ENCODE results near the gene TLE4. TPM values are rescaled to one million over a fixed set of nuclear protein-coding genes. Genes with fewer than 3 reads are reported as not detected.

TLE4 gene
- total and polyA plus RNA-seq, 2 of the 13 experiments (the other 11 are each of a cell fraction or from before 2014, with no cell fraction given): 2.0 to 2.3 TPM

GRCh38 chr9:79573412-79573923 is 1.7 kb downstream of the TLE4 start (continued):
- TF ChIP-seq ZBTB3 (CRISPR knock-in tag; IDR thresholded peaks at IDR 0.05; ENCODE audit: borderline replicate concordance, low read depth): no peak
- TF ChIP-seq SAFB2 (CRISPR knock-in tag; IDR thresholded peaks at IDR 0.05; ENCODE audit: borderline replicate concordance, low read depth): no peak
- peak; percentile 35; the same call in 1 of the 2 replicates for TF ChIP-seq FOXA3 (CRISPR knock-in tag; IDR thresholded peaks at IDR 0.05)
- no peak for TF ChIP-seq STAG1 (CRISPR knock-in tag; IDR thresholded peaks at IDR 0.05)
- no peak for TF ChIP-seq ATF1 (CRISPR knock-in tag; IDR thresholded peaks at IDR 0.05)
- TF ChIP-seq ZGPAT (CRISPR knock-in tag; IDR thresholded peaks at IDR 0.05): no peak
- TF ChIP-seq POLR2G (IDR thresholded peaks at IDR 0.05; ENCODE audit: low read depth, low read length): no peak
- TF ChIP-seq PATZ1 (CRISPR knock-in tag; IDR thresholded peaks at IDR 0.05): peak; percentile 88
- TF ChIP-seq ASH2L (IDR thresholded peaks at IDR 0.05; ENCODE audit: insufficient read length, low read depth, low read length): peak; percentile 33
- no peak for TF ChIP-seq GMEB2 (CRISPR knock-in tag; IDR thresholded peaks at IDR 0.05; ENCODE audit: low read depth)
- no peak for TF ChIP-seq FOXP1 (IDR thresholded peaks at IDR 0.05)
- peak; percentile 44; the same call in 1 of the 2 replicates for TF ChIP-seq FOXP1 (CRISPR knock-in tag; IDR thresholded peaks at IDR 0.05)
- TF ChIP-seq MYPOP (CRISPR knock-in tag; IDR thresholded peaks at IDR 0.05): no peak
- no peak for TF ChIP-seq LCORL (IDR thresholded peaks at IDR 0.05)
- no peak for TF ChIP-seq LCORL (CRISPR knock-in tag; IDR thresholded peaks at IDR 0.05)
- TF ChIP-seq MAFF (IDR thresholded peaks at IDR 0.05; ENCODE audit: low read depth, low read length): no peak
- no peak for TF ChIP-seq HIC2 (CRISPR knock-in tag; IDR thresholded peaks at IDR 0.05; ENCODE audit: low read depth)
- TF ChIP-seq ZKSCAN1 (IDR thresholded peaks at IDR 0.05; ENCODE audit: low read length): peak; percentile 62
- no peak for TF ChIP-seq RFX5 (IDR thresholded peaks at IDR 0.05; ENCODE audit: low read depth, low read length)
- TF ChIP-seq PCBP2 (optimal IDR thresholded peaks at IDR 0.05; ENCODE audit: low read depth, low read length, poor library complexity, severe bottlenecking): no peak

Data from HepG2 (cell line).